GM19043 (cell line): ENCODE measurements around the gene PACS2.

ENCODE experiments used
- ATAC-seq: cut with Tn5 transposase; IDR thresholded peaks from one replicate; pipeline ENCODE4 v1.9.1; 2021; ENCODE audit warnings: low read depth; ENCODE audit not compliant: unreplicated experiment

PACS2 gene

GRCh38 chr14:105398044-105398725, 83.6 kb downstream of the PACS2 start, which contains the start of gene TEX22:
Gene TEX22, plus strand, starts transcription at chr14:105398538. Its CDS starts 803 bp downstream, at chr14:105399341.
- ATAC-seq, result peak; percentile 67

- ATAC-seq, result peak; percentile 37
These were observed 84.3 kb downstream of the PACS2 start for GRCh38 chr14:105398726-105399465.

GRCh38 chr14:105399466-105399775, 84.9 kb downstream of the PACS2 start:
- ATAC-seq, result no peak

GRCh38 chr14:105400016-105400415, 85.5 kb downstream of the PACS2 start:
- ATAC-seq, result no peak

GRCh38 chr14:105401699-105402098, 87.2 kb downstream of the PACS2 start:
- ATAC-seq, result no peak

GRCh38 chr14:105408592-105408991, 94.0 kb downstream of the PACS2 start:
- ATAC-seq, result no peak

- ATAC-seq, result no peak
These were observed 94.8 kb downstream of the PACS2 start for GRCh38 chr14:105409364-105409763.

- ATAC-seq, result no peak
These were observed 96.1 kb downstream of the PACS2 start for GRCh38 chr14:105410642-105411016.

GRCh38 chr14:105411017-105411941, 96.7 kb downstream of the PACS2 start:
- no peak for ATAC-seq

GRCh38 chr14:105411985-105412770, 97.6 kb downstream of the PACS2 start:
- ATAC-seq, result no peak

GRCh38 chr14:105412771-105413543, 98.4 kb downstream of the PACS2 start:
- ATAC-seq, result no peak

- no peak for ATAC-seq
These were observed 99.0 kb downstream of the PACS2 start for GRCh38 chr14:105413544-105413886.

- peak; percentile 51 for ATAC-seq
These were observed 100.2 kb downstream of the PACS2 start for GRCh38 chr14:105414456-105415371.

- ATAC-seq, result no peak
These were observed 101.2 kb downstream of the PACS2 start for GRCh38 chr14:105415481-105416428.

GRCh38 chr14:105416671-105417070, 102.1 kb downstream of the PACS2 start:
- no peak for ATAC-seq

GRCh38 chr14:105417690-105418121, 103.2 kb downstream of the PACS2 start:
- no peak for ATAC-seq
